K562 (cell line): ENCODE measurements around the gene DRD3. TPM values are rescaled to one million over a fixed set of nuclear protein-coding genes. Genes with fewer than 3 reads are reported as not detected.

Experiments
- IRF1 ChIP-seq: sonication (generic); formaldehyde crosslinking; IDR thresholded peaks from 2 replicates; pipeline ENCODE4 v1.8.0; 2022; ENCODE audit warnings: missing genetic modification reagents, mild to moderate bottlenecking, borderline replicate concordance
- JUND ChIP-seq, 2 experiments: IDR thresholded peaks; 2 replicates in 1 of 2; 3 replicates in 1 of 2; pipeline ENCODE4 v1.6.1; 2011; ENCODE audit warnings: borderline replicate concordance in 2 of 2, low read depth in 2 of 2, low read length in 2 of 2, improper control_type of control experiment in 1 of 2, missing biosample characterization in 1 of 2, missing genetic modification characterization in 1 of 2, missing genetic modification reagents in 1 of 2
- TFAM ChIP-seq: fragments of 250-450 bp; sonication (Bioruptor Pico); conservative IDR thresholded peaks from 2 replicates; pipeline ENCODE4 v1.5.0; 2021; ENCODE audit warnings: mild to moderate bottlenecking, moderate library complexity
- ZFP91 ChIP-seq: sonication (generic); formaldehyde crosslinking; IDR thresholded peaks from 2 replicates; pipeline ENCODE4 v1.8.0; 2022; ENCODE audit warnings: mild to moderate bottlenecking, missing genetic modification reagents
- ZMIZ1 ChIP-seq, 2 experiments: fragments of 150-350 bp in 1 of 2; IDR thresholded peaks; 2 replicates each; pipeline ENCODE4 v1.6.1; 2012 to 2016; ENCODE audit warnings: low read depth in 2 of 2, low read length in 2 of 2, mild to moderate bottlenecking in 1 of 2, moderate library complexity in 1 of 2
- polyA plus RNA-seq, 8 experiments: library from polyadenylated mRNA; depleted of rRNA in 4 of 8; stranded (reverse) in 5 of 8; unstranded in 3 of 8; fragments of >200 nt; fragmentation: Nextera tagmentation in 2 of 8; fragmentation: Illumina TruSeq in 1 of 8; extraction: Ambion mirVana in 2 of 8; extraction: Trizol in 1 of 8; gene quantifications; 2 replicates each; pipeline versions ENCODE4 v1.2.1 to v1.2.3, GENCODE V29; 2011 to 2014; ENCODE audit warnings: inconsistent platforms in 1 of 8, missing spikeins in 1 of 8
- total RNA-seq, 7 experiments: library from RNA; depleted of rRNA in 6 of 7; stranded (reverse); fragments of >200 nt in 6 of 7; fragmentation: Illumina TruSeq in 2 of 7; extraction: Trizol in 2 of 7; gene quantifications; 2 replicates each; pipeline versions ENCODE4 v1.2.1 to v1.2.3, GENCODE V29; 2011 to 2021; ENCODE audit warnings: low replicate concordance in 1 of 7

DRD3 gene
- total and polyA plus RNA-seq, 9 of the 15 experiments (the other 6 are each of a cell fraction or from before 2014, with no cell fraction given) = not detected

DNA sequence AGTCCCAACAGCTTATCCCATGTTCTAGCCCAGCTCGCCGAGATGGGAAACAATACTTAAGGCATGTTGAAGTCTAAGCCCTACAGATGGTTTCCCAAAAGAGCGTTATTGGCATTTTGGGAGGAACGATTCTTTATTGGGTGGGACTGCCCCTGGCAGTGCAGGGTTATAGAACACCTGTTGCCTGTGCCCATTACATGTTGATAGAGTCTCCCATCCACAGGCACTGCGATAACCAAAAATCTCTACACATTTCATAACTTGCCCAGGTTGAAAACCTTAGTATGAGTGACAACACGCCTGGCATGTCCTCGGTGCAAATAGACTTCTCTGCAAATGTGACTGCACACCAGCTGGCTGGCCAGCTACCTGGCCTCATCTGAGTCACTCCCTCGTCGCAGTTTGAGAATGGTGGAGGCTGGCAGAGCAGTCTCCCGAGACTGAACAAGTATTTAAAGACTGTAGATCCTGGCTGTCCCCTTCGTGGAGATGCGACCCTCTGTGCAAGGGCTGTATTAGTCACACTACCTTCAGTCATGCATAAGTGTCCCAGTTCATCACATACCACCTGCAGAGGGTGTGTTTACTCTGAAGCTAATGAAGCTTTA, 39.8 kb upstream of the DRD3 start (continued):
- no peak for TF ChIP-seq IRF1 (CRISPR knock-in tag)
- TF ChIP-seq JUND (IDR thresholded peaks at IDR 0.05; ENCODE audit: borderline replicate concordance, low read depth, low read length) = no peak
- TF ChIP-seq JUND (tag; IDR thresholded peaks at IDR 0.05; ENCODE audit: borderline replicate concordance, low read depth, low read length) = no peak
- no peak for TF ChIP-seq ZFP91
- TF ChIP-seq TFAM (CRISPR knock-in tag) = no peak
- TF ChIP-seq ZMIZ1 (IDR thresholded peaks at IDR 0.05; ENCODE audit: low read depth in 2 of 2, low read length in 2 of 2) = no peak
